Adrenal gland (tissue), 5 donors: Measurements from ENCODE around the gene TYMP.

Experiments
- CTCF ChIP-seq, 6 experiments: fragments of 450-650 bp in 4 of 6; fragments of 200-600 bp in 2 of 6; sonication (generic) in 1 of 6; IDR thresholded peaks; 1 replicate in 5 of 6; 2 replicates in 1 of 6; pipeline versions ENCODE4 v1.5.1 to v1.8.0; 2016 to 2021; ENCODE audit warnings: antibody characterized with exemption in 6 of 6, mild to moderate bottlenecking in 2 of 6, moderate library complexity in 1 of 6
- POLR2A ChIP-seq, 2 donors: fragments of 450-650 bp; IDR thresholded peaks; one replicate each; pipeline ENCODE4 v1.6.1; 2017; ENCODE audit warnings: antibody characterized with exemption in 2 of 2, mild to moderate bottlenecking in 2 of 2, moderate library complexity in 1 of 2
- donor health status: DM: no; HTN: no; CAD: no.

- TF ChIP-seq POLR2A (IDR thresholded peaks at IDR 0.05) (peak; percentile 35 to 72), CTCF (IDR thresholded peaks at IDR 0.05) (no peak)
Observed at GRCh38 chr22:50530877-50531545, 1.2 kb upstream of the TYMP start.
